ENCODE results near the gene FZD4.
"Not testable (repeated sequence)": the region's sequence is repeated elsewhere in the genome, so short reads cannot be mapped to it uniquely, and the experiment has no call there.

DNA sequence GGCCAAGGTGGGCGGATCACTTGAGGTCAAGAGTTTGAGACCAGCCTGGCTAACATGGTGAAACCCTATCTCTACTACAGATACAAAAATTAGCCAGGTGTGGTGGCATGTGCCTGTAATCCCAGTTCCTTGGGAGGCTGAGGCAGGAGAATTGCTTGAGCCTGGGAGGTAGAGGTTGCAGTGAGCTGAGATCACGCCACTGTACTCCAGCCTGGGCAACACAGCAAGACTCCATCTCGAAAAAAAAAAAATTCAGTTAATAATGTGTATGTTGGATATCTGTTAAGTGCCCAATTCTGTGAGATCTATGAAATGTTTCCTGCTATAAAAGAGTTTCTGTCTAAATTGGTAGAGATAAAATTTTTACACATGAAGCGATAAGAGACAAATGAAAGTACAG lies 37.1 kb upstream of the FZD4 start:
- TF ChIP-seq POLR2A, CTCF, POLR2AphosphoS5 (IDR thresholded peaks at IDR 0.05): not testable (repeated sequence)

All from prostate gland (tissue), 2 donors.